NCI-H2227 treated with DMSO at 0.1 percent for 48 hours (cell line): ENCODE results near the gene NYAP1.
"Not testable (repeated sequence)": the region's sequence is repeated elsewhere in the genome, so short reads cannot be mapped to it uniquely, and the experiment has no call there.

Experiments
- DNase-seq: peaks from one replicate; lab custom pipeline; 2025; lab: John Stamatoyannopoulos, UW

The NYAP1 gene

DNA sequence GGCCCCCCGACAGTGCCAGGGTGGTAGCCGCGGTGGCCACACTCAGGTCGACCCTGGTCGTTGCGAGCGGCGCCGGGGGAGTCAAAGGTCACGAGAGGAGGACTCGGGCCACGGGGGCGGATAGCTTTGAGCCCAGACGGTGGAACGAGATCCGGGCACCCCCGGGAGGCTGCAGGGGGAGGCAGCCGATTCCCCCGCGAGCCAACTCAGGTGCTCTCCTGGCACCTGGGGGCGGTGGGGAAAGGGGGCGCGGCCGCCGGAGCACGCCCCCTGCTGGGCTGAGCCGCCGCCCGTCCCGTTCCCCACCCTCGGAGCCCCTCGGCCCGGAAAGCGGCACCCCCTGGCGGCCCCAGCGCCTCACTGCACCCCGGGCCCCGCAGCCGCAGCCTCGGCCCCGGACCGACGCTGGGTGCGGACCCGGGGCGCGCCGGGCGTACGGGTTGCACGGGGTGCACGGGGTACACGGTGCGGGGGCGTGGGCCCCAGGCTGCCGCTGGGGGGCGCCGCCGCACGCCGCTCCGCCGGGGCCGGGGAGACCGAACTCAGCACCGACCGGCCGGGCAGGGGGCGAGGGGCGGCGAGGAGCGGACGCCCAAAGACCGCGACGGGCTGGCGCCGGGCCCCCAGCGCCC lies 521 bp upstream of the NYAP1 start:
- peak; percentile 29 for DNase-seq

DNA sequence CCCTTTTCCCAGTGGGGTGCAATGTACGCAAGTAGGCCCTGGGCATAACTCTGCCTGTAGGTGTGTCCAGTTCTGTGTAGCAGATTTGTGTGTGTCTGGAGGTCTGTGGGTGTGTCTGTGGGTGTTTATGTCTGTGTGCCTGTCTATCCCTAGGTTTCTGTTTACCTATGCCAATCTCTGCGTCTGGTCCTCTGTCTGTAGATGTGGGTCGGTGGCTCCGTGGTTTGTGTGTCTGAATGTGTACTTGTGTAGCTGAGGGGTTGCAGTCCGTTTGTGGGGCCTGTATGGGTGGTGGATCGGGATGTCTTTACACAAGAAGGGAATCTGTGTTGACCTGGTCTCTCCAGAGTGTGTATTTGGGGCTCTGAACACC lies 932 bp downstream of the NYAP1 start:
- peak; percentile 29 for DNase-seq

DNA sequence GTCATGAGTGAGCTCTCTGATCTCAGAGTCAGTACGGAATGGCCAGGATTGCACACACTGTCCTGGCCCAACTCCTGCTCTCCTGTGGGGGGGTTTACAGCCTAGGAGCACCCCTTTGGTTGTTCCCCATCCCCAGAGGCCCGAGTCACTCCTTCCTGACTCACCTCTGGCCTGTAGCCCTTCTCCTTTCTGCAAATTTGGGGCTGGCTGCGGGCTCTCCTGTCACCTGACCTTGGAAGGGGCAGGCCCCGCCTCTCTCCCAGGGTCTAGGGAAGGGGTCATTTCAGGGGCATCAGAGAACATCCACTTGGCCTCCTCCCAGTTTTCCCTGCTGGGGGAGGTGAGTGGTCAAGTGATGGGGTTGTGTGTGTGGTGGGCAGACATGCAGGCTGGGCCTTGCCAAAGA lies 1.7 kb downstream of the NYAP1 start:
- DNase-seq = no peak

DNA sequence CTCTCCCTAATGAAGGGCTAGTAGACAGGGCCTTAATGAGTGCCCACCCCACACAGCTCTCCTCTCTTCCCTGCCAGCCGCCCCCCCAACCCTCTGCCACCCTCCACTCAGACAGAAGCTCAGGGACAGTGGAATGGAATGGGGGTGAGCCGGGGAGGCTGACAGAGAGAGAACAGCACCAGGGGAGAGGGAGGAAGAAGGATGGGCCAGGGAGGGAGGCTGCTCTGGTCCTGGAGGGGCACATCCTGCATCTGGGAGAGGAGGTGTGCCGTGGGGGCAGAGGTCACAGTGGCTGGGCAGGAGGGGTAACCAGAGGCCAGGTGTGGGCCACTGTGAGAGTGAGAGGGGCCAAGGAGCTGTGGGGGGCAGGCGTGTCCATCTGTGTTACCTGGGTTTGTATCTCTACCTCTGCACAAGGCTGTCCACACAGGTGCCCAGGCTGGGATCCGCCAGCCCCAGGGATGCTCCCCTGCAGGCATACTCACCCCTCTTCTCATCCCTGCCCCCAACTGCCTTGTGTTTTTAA lies 2.4 kb downstream of the NYAP1 start:
- no peak for DNase-seq

DNA sequence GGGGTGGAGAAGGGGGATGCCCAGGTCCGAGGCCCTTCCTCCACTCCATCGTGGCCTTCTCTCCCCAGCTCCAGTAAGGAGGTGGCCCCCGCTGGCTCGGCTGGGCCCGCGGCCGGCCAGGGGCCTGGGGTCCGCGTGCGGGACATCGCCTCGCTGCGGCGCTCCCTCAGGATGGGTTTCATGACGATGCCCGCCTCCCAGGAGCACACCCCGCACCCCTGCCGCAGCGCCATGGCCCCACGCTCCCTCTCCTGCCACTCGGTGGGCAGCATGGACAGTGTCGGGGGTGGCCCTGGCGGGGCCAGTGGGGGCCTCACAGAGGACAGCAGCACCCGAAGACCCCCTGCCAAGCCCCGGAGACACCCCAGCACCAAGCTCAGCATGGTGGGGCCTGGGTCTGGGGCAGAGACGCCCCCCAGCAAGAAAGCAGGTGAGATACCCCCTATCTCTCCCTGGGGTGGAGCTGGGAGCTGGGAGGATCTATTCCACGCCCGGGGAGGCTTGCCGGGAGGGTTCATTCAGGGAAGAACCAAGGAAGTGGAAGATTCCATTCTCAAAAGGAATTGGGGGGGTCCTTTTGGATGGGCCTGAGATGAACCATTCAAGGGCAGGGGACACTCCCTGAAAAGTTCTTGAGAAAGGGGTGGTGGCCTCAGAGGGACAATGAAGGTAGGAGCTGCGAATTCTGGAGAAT lies 3.2 kb downstream of the NYAP1 start:
- DNase-seq = no peak

DNA sequence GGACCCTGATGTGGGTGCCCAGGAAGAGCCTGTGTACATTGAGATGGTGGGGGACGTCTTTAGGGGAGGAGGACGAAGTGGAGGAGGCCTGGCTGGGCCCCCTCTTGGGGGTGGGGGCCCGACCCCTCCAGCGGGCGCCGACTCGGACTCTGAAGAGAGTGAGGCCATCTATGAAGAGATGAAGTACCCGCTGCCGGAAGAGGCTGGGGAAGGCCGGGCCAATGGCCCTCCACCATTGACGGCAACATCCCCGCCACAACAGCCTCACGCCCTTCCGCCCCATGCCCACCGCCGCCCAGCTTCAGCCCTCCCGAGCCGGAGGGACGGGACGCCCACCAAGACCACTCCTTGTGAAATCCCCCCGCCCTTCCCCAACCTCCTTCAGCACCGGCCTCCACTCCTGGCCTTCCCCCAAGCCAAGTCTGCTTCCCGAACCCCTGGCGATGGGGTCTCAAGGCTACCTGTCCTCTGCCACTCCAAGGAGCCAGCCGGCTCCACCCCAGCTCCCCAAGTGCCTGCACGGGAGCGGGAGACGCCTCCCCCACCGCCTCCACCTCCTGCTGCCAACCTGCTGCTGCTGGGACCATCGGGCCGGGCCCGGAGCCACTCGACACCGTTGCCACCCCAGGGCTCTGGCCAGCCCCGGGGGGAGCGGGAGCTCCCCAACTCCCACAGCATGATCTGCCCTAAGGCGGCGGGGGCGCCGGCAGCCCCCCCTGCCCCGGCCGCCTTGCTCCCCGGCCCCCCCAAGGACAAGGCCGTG lies 4.8 kb downstream of the NYAP1 start:
- DNase-seq = no peak

DNA sequence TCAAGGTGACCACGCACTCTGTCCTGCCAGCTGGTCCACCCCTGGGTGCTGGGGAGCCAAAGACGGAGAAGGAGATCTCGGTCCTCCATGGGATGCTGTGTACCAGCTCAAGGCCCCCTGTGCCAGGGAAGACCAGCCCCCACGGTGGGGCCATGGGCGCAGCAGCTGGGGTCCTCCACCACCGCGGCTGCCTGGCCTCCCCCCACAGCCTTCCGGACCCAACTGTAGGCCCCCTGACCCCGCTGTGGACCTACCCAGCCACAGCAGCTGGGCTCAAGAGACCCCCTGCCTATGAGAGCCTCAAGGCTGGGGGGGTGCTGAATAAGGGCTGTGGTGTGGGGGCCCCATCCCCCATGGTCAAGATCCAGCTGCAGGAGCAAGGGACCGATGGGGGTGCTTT lies 5.4 kb downstream of the NYAP1 start:
- no peak for DNase-seq

DNA sequence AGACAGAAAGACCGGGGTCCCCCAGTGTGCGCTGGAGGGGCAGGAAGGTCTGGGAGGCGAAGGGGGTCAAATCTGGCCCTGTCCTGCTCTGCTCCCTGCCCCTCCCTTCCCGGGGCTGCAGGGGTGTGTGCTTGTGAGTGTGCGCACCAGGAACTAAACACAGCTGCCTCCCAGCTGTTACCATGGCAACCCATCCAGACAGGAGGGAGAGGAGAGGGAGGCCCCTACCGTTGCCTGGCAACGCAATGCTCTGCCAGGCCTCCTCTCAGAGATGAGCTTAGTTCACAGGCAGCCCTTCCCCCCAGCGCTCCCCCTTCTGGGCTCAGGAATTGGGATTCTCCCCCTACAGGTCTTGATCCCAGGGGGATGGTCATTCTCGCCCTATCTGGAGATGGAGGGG lies 6.1 kb downstream of the NYAP1 start:
- DNase-seq = peak; percentile 97

DNA sequence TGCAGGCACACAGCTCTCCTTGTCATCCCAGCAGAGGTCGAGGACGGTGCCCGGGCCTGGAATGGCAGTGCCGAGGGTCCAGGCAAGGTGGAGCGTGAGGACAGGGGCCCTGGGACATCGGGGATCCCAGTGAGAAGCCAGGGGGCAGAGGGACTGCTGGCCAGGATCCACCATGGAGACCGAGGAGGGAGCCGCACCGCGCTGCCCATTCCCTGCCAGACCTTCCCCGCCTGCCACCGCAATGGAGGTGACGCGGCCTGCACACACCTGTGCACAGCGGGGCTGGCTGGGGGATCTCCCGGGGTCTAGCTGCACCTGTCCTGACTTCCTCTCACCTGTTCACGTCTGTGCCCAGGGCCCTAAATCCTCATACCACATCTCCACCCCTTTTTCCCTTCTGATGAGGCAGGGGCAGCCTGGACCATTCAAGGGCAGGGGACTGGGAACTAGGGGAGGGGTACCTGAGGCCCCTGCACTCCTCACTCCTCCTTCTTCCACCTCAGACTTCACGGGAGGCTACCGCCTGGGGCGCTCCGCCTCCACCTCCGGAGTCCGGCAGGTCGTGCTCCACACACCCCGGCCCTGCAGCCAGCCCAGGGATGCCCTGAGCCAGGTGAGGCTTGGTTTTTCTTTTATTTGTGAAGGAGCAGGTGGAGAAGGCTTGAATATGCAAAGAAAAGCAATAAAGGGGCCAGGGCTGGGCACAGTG lies 6.9 kb downstream of the NYAP1 start:
- DNase-seq = no peak

DNA sequence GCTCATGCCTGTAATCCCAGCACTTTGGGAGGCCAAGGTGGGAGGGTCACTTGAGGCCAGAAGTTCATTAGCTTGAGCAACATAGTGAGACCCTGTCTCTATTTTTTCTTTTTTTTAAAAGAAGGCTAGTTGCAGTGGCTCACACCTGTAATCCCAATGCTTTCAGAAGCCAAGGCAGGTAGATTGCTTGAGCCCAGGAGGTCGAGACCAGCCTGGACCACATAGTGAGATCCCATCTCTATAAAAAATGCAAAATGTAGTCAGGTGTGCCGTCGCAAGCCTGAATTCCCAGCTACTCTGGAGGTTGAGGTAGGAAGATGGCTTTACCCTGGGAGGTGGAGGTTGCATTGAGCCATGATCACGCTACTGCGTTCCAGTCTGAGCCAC lies 7.5 kb downstream of the NYAP1 start:
- DNase-seq = no peak

DNA sequence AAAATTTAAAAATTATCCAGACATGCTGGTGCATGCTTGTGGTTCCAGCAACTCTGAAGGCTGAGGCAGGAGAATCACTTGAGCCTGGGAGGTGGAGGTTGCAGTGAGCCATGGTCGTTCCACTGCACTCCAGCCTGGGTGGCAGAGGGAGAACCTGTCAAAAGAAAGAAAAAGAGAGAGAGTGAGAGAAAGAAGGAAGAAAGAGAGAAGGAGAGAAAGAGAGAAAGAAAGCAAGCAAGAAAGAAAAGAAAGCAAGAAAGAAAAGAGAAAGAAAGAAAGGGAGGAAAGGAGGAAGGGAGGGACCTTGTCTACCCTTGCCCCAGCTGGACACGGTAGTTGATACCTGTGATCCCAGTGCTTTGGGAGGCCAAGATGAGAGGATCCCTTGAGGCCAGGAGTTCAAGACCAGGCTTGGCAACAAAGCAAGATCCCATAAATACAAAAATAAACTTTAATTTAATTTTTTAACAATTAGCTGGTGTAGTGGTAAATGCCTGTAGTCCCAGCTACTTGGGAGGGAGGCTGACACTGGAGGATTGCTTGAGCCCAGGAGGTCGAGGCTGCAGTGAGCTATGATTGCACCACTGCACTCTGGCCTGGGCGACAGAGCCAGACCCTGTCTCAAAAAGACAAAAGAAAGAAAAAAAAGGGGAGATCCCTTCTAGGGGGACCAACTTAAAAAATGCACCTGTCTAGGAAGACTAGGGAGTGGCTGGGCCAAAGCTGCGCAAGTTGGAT lies 9.2 kb downstream of the NYAP1 start:
- no peak for DNase-seq

DNA sequence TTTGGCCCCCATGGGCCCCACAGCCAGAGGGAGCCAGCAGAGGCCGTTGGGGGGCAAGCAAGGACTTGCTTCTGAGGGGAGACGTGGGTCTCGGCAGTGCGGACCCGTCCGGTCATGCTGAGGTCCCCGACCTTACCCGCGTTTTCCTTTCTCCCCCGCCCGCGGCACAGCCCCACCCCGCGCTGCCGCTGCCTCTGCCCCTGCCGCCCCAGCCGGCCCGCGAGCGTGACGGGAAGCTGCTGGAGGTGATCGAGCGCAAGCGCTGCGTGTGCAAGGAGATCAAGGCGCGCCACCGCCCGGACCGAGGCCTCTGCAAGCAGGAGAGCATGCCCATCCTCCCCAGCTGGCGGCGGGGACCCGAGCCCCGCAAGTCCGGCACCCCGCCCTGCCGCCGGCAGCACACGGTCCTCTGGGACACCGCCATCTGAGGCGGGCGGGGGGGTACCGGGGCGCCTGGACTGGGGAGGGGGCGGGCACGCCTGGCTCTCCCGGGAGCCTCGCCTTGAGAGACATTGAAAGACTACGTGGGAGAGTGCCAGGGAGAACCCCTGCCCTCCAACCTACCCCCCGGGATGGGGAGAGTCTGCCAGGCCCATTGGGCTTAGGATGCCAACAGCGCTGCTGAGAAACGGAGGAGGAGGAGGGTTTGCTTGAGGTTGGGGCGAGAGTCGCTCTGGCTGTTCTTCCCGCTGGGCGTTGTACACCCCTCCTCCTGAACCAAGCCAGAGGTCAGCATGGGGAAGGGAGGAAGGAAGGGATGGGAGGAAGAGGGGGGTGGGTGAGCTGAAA lies 9.9 kb downstream of the NYAP1 start:
- DNase-seq = no peak

DNA sequence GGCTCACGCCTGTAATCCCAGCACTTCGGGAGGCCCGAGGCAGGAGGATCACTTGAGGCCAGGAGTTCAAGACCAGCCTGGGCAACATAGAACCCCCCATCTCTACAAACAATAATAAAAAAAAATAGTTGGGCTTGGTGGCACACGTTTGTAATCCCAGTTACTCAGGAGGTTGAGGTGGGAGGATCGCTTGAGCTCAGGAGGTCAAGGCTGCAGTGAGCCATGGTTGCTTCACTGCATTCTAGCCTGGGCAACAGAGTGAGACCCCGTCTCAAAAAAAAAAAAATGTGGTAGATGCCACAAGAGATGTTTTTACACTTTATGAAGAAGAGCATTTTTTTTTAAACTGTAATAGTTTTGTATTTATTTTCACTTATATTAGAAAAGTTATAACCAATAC lies 12.8 kb downstream of the NYAP1 start:
- no peak for DNase-seq

DNA sequence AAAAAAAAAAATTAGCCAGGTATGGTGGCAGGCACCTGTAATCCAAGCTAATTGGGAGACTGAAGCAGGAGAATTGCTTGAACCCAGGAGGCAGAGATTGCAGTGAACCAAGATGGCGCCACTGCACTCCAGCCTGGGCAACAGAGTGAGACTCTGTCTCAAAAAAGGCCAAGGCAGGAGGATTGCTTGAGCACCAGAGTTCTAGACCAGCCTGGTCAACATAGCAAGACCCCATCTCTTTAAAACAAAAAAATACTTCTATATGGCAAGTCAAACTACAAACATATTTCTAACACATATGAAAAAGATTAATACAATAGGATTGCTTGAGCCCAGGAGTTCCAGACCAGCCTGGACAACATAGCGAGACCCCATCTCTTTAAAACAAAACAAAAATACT lies 17.0 kb downstream of the NYAP1 start:
- DNase-seq = not testable (repeated sequence)

DNA sequence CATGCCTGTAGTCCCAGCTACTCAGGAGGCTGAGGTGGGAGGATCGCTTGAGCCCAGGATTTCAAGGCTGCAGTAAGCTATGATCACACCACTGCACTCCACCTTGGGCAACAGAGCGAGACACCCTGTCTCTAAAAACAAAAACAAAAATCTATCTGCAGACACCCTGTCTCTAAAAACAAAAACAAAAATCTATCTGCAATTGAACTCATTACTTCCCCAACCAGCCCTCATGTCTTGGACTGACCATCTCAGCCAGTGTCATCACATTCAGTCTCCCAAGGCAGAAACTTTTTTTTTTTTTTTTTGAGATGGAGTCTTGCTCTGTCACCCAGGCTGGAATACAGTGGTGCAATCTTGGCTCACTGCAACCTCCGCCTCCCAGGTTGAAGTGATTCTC lies 20.3 kb downstream of the NYAP1 start:
- not testable (repeated sequence) for DNase-seq

DNA sequence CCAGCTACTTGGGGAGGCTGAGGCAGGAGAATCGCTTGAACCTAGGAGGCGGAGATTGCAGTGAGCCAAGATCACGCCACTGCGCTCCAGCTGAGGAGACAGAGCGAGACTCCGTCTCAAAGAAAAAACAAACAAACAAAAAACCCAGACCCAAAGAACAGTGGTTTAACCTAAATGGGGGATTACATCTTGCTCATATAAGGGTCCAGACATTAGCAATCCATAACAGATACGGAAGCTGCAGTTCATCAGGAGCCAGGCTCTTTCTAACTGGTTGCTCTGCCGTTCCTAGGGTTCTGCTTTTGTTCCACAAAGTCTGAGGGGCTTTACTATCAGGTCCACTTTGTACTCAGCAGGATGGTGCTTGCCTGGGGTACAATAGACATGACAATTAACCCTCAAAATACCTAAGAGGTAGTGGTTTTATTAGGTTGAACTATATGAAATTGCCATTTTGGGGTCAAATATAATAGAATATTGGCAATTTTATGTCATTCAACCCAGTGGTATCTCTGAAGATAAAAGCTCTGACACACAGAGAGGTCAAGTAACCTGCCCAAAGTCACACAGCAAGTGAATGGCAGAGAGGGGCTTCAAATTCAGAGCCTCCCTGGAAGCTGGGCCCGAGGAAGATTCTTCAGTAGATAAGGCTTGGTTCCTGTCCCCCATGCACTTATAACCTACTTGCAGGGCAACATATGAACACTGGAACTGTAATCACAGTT lies 21.3 kb downstream of the NYAP1 start:
- DNase-seq = no peak

DNA sequence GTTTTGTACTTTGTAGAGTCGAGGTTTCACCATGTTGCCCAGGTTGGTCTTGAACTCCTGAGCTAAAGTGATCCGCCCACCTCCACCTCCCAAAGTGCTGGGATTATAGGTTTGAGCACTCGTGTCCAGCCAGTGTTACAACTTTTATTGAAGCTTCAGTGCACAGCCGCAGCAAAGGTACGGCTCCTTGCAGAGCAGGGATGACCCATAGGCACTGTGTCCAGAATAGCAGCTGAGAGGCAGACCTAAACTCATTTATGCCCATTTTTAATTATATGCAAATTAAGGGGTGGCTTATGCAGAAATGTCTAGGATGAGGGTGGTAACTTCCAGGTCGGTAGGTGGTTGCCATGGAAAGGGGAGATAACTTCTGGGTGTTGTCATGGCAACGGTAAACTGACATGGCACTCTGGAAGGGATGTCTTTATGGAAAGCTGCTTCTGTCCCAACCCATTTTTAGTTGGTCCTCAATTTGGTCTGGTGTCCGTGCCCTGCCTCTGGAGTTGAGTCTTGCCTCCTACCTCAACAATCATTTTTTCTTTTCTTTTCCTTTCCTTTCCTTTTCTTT lies 22.7 kb downstream of the NYAP1 start:
- no peak for DNase-seq

DNA sequence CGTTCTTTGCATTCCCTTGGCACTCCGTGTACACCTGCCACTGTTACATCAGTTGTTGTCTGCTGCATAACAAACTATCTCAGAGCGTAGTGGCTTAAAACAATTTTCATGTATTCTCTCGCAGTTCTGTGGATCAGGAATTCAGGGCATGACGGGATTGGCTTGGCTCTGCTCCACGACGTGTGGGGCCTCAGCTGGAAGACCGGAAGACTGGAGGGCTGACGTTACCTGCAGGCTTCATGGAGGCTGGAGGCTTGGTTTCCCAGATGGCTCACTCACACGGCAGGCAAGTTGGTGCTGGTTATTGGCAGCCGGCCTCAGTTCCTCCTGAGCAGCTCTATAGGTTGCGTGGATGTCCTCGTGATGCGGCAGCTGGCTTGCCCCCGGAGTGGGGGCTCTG lies 25.5 kb downstream of the NYAP1 start:
- no peak for DNase-seq

DNA sequence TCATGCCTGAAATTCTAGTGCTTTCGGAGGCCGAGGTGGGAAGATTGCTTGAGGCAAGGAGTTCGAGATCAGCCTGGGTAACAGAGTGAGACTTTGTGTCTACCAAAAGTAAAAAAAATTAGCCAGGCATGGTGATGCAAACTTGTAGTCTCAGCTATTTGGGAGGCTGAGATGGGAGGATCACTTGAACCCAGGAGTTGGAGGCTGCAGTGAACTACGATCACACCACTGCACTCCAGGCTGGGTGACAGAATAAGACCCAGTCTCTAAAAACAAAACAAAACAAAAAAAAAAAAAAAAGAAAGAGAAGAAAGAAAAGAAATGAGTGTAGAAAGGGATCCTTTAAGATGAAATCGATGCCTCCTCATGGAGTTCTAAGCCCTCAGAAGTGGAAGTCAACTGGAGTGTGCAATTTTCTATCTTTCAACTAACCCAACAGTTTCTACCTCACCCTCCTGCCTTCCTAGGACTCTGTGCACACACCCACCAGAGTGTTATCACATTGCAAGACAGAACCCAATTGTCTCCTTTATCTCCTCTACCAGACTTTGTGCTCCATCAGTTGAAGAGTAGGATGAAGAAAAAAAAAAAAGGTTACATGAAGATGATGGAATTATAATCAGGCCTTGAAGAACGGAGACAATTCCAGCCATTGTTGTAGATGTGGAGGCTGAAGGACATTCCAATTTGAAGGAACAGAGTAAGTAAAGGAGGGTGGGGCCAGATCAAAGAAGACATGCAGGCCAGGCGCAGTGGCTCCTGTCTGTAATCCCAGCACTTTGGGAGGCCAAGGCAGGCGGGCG lies 26.9 kb downstream of the NYAP1 start:
- no peak for DNase-seq
